GM12874 (cell line): ENCODE data around the gene TFCP2L1.

Source experiments
- TF ChIP-seq, protein P1 (sequence below): IDR thresholded peaks from 2 replicates; pipeline ENCODE4 v1.5.1; 2011; ENCODE audit warnings: low read depth, mild to moderate bottlenecking, control low read depth, low read length, moderate library complexity; ENCODE audit not compliant: insufficient read depth

The TFCP2L1 gene

DNA sequence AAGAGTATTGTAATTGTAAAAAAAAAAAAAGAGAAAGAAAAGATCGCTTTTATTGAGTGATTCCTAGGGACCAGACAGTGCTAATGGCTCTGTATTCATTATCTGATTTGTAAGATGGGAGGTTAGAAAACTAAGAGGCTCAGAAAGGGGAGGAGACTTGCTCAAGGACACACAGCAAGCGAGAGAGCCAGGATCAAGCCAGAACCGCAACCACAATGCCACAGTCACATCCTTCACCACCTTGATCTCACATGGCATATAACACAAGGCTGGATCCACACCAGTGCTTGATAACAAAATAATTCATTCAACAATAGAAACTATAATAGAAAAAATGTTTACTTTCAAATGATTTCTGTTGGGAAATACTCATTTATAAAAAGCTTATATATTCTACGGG, 37.5 kb downstream of the TFCP2L1 start:
- TF ChIP-seq, protein P1, sequence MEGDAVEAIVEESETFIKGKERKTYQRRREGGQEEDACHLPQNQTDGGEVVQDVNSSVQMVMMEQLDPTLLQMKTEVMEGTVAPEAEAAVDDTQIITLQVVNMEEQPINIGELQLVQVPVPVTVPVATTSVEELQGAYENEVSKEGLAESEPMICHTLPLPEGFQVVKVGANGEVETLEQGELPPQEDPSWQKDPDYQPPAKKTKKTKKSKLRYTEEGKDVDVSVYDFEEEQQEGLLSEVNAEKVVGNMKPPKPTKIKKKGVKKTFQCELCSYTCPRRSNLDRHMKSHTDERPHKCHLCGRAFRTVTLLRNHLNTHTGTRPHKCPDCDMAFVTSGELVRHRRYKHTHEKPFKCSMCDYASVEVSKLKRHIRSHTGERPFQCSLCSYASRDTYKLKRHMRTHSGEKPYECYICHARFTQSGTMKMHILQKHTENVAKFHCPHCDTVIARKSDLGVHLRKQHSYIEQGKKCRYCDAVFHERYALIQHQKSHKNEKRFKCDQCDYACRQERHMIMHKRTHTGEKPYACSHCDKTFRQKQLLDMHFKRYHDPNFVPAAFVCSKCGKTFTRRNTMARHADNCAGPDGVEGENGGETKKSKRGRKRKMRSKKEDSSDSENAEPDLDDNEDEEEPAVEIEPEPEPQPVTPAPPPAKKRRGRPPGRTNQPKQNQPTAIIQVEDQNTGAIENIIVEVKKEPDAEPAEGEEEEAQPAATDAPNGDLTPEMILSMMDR: no peak

DNA sequence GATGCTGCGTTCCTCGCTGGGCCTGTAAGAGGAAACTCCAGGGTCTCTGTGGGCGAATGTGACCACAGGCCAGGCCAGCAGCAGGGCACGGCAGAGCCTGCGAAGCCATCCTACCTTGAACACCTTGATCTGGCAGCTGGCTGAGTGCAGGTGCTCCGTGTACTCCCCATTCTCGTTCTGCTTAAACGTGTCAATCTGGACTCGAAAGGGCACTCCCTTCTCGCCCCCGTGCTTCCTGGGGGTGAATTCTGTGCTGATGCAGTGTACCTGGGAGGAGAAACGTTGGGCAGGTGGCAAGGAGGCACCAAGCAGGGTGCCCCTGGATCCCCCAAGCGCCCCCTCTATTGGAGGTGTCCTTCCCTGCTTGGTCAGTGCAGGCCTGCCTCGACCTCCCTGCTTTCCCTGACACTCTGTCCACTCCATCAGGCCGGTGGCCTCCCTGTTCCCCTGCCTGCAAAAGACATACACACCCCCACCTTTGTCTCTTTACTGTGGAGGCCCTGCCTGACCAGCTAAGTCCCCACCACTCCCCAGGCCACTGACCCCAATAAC, 38.2 kb downstream of the TFCP2L1 start:
- TF ChIP-seq, protein P1: no peak

DNA sequence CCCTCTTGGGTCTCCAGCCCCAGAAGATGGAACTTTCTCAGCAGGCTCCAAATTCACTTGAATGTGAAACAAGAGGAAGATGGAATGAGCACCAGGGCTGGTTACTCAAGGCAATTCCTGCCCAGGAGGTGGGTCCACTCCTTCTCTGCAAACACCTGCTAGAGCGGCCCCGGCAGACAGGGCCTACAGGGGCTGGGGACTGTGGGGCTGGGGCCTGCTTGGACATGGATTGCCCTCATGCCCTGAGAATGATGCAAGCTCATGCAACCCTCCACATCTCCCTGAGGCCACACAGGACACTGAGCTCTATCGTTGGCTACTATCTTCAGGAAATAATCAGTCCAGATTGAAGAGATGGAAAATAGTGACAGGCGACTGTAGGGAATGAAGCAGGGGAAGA, 39.1 kb downstream of the TFCP2L1 start:
- TF ChIP-seq, protein P1: no peak

DNA sequence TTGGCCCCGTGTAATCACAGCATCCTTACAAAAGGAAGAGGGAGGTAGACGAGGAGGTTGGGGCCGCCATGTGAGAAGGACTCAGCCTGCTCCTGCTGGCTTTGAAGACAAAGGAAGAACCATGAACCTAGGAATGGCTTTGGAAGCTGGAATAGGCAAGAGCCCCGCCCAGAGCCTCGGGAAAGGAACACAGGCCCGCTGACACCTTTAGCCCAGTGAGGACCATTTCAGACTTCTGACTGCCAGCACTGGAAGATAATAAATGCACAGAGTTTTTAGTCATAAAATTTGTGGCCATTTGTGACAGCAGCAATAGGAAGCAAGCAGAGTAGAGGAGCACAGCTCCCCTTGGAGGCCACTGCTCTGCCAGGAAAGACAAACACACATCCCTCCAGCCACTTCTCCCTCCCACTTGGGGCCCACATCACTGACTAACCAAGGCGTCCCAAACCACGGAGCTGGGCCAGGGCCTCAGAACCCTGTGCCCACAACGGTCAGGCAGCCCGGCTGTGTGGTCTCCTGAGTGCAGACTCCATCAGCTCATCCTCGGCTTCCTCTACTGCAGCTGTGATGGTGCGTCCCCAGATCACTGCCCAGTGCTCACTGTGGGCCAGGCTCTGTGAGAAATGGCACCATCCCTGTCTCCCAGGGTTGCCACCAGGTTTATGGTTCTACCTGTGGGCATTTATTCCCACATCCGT, 39.7 kb downstream of the TFCP2L1 start:
- TF ChIP-seq, protein P1: no peak

DNA sequence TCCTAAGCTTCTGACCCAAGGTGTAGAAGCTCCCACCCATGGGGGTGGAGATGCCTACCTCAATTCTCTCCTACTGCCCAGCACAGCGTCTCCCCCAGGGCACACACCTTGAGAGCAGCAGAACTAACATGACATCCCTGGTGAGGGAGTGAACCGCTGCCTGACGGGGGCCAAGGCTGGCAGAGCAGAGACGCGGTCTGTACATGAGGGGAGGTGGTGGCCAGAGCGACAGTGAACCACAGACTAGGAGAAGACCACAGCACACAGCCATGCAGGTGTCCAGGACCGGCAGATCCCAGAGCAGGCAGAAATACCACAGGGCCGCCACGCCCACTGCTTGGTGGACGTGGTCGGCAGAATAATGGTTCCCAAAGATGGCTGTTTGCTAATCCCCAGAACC, 40.4 kb downstream of the TFCP2L1 start:
- TF ChIP-seq, protein P1: no peak

DNA sequence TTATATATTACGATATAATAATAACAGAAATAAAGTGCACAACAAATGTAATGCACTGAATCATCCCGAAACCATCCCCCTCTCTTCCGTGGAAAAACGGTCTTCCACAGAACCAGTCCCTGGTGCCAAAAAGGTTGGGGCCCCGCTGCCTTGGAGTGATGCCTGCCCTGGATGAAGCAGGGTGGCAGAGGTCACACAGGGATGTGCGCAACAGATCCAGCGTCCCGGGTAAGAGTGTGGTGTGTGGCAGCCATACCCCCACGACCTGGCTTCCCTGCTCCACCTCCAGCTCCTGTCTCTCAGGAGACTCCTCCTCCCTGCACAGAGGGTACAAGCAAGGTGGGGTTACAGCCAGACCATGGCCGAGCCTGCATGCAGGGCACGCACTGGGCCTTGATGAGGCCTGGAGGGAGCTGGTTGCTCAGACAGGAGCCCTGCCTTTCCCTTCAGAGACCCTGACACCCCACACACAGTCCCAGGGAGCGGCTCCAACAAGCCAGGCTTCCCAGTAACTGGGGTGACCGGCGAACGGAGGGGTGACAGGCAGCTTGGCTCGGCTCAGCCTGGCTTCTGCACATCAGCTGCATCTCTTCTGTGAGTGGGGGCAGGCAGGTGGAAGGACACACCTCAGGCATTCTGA, 41.1 kb downstream of the TFCP2L1 start:
- TF ChIP-seq, protein P1: no peak

DNA sequence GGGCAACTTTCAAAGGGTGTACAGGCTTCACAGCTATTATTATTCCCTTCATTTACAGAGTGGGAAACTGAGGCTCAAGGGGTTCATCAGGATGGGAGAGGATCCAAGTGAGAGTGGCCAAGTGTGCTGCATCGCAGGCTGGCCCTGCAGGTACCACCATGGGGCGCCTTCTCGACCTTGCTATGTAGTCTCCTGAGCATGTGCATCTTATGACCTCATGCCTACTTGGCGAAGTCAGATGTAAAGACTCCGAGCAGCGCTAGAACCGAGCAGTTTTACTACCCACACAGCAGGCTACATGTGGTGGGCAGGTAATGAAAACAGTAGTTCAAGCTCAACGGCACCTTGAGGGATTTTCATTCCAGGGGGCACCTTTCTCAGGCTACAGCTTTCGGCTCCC, 42.0 kb downstream of the TFCP2L1 start:
- TF ChIP-seq, protein P1: no peak
